Mucosa of gallbladder (tissue), 1 donor: ENCODE measurements around the gene HECTD4. TPM values are rescaled to one million over a fixed set of nuclear protein-coding genes. Genes with fewer than 3 reads are reported as not detected.

ENCODE experiments used
- DNase-seq: peaks from one replicate; pipeline ENCODE4 v3.0.0-alpha.2; 2020; ENCODE audit warnings: low spot score
- total RNA-seq: library from RNA; stranded (reverse); gene quantifications from one replicate; pipeline ENCODE4 v1.2.1, GENCODE V29; 2021
- donor health status: DM: no; HTN: no; CAD: no.

The HECTD4 gene
- total RNA-seq, 1 donor from 2014 or later, result 49.1 TPM

DNA sequence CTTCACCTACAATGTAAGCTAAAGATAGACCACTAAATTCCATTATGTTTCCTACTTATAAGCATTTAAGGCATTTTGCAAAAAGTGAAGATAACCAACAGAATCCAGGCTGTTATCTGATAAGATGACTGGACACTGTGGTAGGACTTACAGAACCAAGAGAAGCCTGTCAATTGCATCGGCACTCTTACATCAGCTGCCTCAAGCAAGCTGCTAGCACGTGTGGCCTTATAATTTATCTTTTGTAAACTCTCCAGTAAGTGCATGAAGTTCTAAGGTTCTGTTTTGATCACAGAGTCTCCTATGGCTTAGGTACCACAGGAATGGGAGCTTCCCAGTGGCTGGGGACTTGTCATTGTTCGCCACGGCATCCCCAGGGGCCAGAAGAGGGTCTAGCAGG is 168.2 kb downstream of the HECTD4 start:
- no peak for DNase-seq

DNA sequence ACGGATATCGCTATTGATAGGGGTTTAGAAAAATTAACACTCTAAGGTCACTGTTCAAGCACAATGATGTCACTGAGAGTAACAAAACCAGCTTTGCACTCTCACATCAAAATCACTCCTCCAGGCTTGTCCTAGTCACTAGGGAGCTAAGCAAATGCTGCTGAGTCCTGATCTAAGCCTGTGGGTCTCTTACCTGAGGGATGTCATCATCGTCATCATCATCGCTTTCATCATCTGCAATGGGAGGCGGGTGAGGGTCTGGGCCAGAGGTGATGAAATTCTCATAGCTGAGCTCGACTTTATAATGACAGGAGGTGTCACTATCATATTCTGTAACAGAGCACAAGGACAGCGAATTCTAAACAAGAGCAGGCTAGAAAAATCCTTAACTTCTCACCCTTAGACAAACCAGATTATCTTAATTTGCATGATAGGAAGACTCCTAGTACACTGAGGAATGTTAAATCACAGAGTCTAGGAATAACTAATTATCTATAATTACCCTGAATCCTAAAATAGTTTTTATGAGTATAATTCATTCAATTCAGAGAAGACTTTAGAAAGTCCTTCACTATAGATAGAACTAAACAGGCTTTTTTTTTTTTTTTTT is 173.8 kb downstream of the HECTD4 start:
- DNase-seq, result no peak

DNA sequence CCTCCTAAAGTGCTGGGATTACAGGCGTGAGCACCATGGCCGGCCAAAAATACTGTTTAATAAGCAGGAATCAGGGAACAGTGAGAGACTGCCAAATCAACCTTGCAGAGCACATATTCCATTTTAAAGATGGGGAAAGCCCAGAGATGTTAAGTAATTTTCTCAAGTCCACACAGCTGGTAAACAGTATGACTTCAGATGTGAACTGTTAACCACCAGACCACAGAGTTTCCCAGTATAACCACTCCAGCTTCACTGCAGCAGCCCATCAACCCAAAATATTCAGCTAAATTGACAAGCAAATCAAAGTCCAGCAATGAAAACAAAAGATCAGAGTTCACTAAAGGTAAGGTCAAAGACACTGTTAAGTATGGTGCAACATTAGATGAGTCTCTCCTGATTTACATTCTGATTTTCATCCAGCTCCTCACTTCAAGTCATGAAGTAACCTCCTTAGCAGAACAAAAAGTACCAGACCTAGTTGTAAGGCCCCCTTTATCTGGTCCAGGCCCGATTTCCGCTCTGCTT is 174.8 kb downstream of the HECTD4 start:
- no peak for DNase-seq

DNA sequence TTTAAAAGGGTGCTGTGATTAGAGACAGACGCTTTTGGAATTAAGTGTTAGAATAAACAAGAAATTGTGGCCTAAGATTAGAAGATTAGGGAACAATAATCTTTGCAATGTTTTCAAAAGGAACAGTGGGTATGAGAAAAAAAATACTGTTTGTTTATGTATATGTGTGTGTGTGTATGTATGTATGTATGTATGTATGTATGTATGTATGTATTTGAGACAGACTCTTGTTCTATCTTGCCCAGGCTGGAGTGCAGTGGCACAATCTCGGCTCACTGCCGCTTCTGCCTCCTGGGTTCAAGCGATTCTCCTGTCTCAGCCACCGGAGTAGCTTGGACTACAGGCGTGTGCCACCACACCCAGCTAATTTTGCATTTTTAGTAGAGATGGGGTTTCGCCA is 175.3 kb downstream of the HECTD4 start:
- no peak for DNase-seq

DNA sequence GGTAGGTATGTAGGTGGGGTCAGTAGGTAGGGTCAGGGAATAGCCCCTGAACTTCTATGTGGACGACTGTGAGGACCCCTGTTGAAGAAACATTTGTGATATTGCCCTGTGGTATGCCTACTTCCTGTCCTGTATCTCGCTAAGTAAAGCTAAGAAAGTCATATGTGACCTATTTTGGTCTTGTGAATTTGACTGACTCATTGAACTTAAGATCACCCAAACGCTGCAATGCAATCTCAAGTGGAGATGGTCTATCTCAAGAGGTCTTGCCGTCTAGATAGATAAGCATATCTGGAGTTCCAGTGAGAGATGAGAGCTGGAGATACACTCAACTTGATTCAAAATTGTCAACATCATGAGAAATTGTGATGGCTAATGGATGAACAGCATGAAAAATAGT is 183.1 kb downstream of the HECTD4 start:
- DNase-seq, result no peak

DNA sequence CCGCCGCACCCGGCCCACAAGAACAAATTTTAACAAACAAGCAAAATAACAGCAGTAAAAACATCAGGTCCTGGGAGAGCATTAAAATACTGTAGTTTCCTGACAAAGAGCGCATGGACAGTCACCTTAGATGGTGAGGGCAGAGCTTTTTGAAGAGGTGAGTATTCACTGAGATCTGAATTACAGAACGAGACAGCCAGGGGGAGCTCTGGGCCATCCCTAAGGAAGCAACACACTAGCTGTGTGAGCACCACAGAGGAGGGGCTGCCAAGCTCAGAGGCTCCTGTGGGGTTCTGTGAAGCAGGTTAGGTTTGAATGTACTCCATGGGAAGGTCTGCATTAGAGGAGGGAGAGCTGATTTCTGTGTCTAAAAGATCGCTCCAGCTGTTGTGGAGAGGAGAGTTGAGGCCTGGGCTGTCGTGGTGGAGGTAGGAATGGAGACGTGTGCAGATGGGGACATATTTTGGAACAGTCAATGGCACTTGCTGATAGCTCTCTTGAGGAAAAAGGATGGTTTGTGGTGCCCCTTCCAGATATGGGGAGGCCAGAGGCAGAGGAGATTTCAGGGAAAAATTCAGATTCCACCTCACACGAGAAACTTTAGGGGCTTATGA is 184.0 kb downstream of the HECTD4 start:
- no peak for DNase-seq

DNA sequence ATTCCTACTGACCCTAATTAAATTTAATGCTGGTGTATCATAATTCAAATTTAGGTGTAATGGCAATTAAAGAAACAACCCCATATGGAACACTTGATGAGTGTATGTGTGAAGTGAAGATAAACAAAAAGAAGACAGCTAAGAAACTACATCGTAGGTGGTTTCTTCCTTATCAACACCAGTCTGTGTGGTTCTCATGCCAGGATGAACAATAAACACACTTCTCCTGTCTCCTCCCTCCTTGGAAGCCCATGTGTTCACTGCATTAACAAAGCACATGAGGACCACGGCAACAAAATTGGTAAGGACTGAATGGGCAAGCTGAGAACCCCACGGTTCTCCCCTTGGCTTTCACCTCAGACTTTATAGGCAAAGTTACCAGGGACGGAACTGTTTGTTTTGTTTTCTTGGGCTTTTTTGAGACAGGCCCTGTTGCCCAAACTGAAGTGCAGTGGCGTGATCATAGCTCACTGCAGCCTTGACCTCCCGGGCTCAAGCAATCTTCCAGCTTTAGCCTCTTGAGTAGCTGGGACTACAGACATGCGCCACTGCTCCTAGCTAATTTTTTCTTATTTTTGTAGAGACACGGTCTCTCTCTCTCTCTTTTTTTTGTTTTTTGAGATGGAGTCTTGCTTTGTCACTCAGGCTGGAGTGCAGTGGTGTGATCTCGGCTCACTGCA is 185.9 kb downstream of the HECTD4 start:
- DNase-seq, result no peak

DNA sequence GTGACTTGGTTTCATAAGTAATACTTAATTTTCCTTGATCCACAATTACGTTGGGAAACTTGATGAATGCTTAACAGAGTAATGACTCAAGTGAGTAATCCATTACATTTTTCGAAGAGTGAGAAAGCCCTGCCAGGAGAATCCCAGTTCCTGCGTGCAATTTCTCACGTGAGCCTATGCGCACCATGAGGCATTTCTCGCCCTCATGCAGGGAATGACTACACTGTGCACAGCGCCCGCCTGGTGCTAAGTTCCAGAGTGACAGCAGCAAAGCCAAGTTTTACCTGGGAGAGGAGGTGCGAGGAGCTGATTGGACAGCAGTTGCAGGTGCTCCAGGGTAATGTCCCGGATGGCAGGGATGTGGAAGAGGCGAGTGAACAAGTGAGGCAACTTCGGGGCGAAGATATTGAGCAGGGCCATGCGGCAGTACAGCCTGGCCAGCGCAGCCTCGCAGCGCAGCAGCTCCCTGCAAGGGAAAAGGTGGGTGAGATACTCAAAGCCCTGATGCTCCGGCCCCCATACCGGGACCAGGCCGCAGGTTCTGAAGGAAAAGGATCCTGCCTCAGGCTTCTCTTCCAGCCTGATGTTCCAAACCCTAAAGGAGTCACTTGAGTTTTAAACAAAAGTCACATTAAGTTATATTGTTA is 187.5 kb downstream of the HECTD4 start:
- no peak for DNase-seq

DNA sequence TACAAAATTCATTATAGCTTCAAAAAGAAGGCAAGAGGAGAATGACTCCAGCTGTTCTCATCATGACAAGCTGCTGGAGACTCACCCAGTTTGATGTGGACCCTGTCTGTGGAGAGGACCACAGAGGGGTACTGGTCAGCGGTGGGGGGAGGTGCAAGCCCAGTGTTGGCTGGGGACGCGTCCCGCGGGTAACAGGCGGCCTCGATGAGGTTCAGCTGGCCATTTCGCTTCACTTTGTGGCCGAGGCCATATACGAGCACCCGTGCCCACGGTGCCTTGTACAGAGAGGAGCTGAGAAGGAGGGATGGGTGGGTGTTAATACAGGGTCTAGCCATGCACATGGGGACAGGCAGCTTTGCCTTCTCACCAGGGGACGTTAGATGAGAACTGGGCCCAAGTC is 189.8 kb downstream of the HECTD4 start:
- DNase-seq, result no peak

DNA sequence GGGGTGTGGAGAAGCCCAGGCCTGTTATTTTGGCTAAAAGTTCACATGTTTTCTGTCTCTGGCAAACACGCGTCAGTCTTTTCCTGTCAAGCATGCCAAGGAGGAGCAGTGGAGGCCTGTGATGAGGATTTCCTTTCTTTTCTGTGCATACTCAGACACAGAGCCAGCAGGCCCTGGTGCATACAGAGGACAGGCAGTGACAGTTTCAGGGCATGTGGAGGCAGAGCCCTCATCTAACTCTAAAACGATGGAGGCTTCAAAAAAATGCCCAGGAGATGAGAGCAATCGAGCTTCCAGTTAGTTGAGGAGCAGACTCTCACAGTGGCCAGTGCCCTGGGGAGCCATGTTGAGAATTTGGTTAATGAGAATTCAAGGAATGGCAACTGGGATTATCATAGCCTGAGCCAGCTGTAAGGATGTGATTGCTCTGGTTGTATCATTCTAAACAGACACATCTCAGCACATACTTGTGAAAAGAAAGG is 190.3 kb downstream of the HECTD4 start:
- no peak for DNase-seq

DNA sequence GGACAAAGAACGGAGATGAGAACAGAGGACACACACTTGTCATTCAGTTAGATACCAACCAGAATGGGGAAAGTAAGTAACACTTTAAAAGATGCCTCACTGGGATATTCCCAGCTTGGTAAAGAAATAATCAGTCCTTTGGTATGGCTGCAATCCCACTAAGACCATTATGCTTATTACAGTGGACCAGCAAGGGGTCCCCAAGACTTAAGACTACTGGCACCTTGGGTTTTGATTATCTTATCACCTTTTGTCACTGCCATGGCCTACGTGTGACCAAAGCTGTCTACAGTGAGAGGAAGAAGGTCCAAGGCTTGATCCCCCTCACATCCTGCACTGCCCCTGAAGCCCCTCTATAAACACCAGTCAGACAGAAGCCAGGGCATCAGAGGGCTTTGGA is 191.0 kb downstream of the HECTD4 start:
- no peak for DNase-seq

DNA sequence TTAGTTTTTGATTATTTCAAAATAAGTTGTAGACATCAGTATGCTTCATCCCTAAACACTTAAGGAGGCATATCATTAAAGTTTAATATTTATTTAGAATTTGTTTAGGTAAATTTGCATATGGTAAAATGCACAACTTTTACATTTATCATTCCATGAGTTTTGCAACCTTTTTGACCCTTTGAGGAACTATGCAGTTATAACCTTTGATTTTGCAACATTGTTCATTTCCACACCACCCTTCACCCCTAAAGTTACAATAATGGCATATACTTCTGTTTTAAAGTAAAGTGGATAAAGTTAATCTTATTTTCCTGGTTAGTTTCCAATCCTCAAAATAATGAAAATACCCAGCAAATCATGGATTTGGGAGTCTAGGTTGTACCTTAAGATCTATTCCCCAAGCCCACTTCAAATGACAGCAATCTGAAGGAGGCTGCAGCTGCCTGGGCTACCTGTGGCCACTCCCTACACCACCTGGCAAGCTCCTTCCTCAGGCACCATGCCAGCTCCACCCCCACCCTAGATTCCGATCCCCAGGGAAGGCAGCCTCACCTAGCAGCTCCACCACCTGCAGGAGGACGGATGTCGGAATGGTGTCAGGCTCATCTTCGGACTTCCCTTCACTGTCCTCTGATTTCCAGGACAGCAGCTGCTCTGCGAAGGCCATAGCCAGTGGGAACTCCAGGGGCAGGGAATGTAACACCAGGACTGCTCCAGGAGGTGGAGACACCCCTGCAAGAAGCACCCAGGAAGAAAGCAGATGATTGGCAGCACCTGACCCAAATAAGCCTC is 191.8 kb downstream of the HECTD4 start:
- peak; percentile 53 for DNase-seq

DNA sequence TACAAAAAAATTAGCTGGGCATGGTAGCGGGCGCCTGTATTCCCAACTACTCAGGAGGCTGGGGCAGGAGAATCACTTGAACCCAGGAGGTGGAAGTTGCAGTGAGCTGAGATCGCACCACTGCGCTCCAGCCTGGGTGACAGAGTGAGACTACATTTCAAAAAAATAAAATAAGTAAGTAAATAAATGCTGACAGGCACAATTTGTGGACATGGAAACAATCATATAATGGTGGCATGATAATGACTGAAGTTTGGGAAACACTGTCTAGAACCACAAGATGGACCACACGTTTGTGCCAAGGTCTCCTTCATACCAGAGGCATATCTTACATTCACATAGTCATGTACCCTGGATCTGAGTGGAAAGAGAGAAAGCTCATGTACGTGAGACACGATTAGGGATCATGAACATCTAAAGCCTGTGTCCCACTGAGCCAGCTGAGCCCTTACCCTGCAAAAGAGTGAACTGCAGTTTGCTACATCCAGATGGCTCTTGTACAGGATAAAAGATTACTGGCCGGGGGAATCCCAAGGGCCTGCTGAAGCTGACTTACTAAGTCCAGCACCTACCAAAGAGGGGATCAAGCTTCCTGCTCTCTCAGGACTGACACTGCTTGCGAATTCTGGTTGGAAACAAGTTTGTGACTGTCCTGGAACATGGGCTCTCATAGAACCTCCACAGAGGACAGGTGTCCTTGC is 194.0 kb downstream of the HECTD4 start:
- no peak for DNase-seq

DNA sequence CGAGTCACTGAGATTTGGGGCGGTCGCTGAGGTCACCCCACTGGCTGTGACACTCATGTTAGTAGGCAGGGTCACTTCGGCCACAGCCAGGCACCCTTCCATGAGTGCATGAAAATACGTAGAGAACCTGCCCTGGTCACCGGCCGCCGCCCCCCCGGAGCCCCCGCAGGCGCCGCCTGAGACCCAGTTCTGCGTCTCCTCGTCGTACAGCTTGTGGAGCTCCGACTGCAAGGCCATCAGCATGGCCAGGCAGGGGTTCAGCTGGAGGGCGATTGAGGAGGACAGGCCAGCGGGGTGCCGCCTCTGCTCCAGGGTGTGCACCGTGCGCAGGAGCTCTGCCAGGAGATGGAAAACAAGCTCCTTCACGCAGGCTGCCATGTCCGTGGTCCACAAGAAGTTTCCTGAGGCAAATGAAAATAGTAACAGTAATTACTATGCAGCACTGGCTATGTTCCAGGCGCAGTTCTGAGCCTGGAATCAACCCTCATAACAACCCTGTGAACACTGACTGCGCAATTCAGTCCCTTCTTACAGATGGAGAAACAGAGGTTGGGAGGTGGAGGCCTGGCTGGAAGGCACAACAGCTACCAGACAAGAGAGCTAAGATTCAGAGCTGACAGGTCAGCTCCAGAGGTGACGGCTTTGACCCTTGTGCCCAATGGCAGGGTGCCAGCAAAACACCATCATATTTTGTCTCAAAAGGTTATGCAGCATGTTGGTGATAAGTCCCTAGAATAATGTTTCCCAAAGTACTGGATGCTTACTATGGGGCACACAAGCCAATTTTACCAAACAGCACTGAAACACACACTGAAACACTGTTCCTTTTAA is 196.9 kb downstream of the HECTD4 start:
- no peak for DNase-seq

DNA sequence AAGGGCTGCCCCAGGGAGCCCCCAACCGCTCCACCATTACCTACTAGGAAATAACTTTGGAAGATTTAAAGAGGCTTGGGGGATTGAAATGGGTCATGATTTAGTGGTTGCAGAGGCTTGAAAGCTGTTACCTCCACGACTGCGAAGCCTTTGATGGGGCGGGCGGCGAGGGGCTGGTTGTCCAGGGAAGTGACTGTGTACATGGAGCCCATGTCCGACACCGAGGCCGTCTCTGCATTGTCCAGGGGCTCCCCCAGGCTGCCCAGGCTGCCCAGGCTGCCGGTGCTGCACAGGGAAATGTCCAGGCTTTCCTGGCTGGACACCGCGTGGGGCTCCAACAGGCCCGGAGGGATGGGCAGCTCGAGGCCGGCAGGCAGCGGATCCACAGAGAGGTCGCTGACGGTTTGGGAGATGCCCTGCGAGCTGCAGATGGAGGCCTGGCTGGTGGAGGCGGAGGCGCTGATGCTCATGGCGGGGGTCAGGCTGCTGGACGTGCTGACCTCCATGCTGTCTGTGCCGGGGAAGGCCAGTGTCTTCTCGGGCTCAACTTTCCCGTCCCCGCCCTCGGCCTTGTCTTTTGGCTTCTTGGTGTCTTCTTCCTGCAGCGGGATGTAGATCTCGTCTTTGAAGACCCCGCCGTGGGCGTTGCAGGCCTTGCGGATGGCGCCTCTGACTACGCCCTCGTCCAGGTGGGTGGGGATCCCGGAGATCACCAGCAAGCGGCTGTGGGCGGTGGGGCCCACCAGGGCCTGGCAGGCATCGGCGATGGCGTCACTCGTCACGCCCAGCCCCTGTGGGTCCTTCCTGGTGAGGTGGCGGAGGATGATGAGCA is 198.0 kb downstream of the HECTD4 start:
- no peak for DNase-seq

DNA sequence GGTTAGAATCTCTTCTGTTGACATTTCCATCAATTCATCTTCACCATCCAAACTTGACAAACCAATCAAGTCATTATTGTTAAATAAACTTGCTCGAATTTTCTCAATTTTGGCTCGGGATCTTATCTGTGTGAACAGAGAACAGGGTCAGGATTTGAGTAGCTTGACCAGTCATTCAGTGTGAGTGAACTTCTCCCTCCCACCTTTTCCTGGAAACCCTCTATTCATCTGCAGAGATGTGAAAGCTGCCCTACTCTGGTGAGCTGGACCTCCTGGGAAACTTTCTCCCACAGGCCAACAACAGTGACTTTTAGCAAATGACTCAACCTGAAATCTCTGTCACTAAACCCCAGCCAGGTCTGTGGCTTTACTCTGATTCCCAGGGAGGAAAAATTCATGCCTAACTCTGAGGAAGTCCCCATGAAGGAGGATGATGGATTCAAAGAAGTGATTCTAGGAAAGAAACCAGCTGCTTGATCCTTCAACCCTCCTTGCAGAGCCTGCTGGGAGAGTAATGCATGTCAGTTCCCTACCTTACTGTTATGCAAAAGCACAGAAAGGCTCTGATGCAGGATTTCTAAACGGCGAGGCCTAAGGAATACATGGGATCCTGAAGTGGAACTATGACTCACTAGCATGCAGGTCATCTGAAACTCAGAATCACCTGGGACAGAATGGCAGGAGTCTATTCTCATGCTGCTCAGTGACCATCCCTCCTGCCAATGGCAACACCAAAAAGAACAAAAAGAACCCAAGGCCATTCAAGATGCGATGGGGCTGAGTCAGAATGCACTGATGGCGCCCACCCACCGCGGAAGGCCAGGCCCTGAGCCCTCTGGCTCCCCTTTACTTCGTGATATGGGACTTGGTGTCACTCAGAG is 198.8 kb downstream of the HECTD4 start:
- DNase-seq, result no peak

DNA sequence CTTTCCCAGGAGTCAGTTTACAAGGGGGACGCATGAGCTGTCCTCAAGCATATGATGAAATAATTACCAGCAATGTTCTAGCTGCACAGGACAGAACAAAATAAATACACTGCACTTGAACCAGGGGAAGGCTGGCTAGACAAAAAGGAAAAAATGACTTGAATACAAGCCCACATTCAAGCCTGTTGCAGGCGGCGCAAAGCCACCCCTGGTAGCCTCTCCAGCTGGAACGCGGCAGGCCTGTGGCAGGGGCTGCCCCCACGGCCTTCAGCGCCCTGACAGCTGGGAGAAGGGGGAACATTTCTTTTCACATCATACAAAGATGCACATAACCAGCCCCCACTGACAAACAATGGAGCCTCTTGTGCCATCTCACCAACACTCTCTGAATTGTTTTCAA is 199.7 kb downstream of the HECTD4 start:
- DNase-seq, result no peak

DNA sequence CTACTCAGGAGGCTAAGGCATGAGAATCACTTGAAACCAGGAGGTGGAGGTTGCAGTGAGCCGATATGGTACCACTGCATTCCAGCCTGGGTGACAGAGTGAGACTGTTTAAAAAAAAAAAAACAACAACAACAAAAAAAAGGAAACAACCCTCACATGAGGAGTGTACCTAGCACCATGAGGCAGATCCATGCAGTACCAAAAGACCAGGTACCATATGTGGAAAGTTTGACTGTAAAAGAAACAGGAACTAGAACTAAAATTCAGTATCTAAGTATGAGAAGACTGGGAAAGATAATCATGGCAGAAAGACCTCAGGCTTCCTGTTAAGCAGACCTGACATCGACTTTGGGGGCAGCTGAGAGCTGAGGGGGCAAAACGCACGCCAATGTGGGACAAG is 201.8 kb downstream of the HECTD4 start:
- DNase-seq, result no peak
